ENCODE results near the gene PCLAF.
A peak's percentile ranks its signal among the peaks of the same experiment; 100 is the strongest.
"Not testable (repeated sequence)": the region's sequence is repeated elsewhere in the genome, so short reads cannot be mapped to it uniquely, and the experiment has no call there.

Gene PCLAF

DNA sequence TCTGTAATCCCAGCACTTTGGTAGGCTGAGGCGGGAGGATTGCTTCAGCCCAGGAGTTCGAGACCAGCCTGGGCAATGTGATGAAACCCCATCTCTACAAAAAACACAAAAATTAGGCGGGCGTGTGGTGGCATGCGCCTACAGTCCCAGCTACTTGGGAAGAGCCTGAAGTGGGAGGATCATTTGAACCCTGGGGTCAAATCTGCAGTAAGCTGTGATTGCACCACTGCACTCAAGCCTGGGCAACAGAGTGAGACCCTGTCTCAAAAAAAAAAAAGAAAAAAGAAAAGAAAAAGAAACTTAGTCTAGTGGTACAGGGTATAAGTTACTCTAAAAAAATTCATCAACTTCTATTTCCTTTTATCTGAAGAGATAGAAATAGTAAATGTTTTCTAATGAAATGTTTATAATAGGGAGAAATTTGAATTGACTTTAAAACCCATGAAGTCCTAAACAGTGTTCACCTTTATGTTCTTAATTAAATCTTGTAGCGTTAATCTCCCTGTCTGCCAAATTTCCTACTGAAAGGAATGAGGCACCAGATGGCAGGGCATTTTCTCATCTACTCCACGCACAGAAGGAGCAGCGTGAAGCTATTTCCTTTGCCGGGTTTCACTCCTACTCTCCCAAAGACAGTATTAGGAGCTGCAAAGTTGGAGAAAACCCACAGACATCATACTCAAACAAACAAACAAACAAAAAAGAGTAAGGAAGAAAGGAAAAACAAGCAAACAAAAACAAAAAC is 1.9 kb downstream of the PCLAF start:
- Histone ChIP-seq H4K20me1 (ENCODE audit: insufficient read depth, low read length) (no peaks in the 10 kb centered on the region), H3K27me3 (ENCODE audit: low read depth, low read length) (no peaks in the 10 kb centered on the region), H2AFZ (ENCODE audit: low read depth, low read length) (no peak overlapping the region), H3K36me3 (replicated peaks; ENCODE audit: low read depth, low read length) (peaks cover 16% of the 10 kb centered on the region), H3K4me2 (ENCODE audit: low read length) (peak overlapping the region; percentile 99; the same call in 1 of the 2 replicates), H3K4me1 (ENCODE audit: low read length) (peaks cover 14% of the 10 kb centered on the region), H3K9ac (ENCODE audit: low read length) (no peak overlapping the region), H3K79me2 (ENCODE audit: low read length) (peaks cover 21% of the 10 kb centered on the region), H3K27ac (ENCODE audit: low read length) (no peak overlapping the region), H3K4me3 (ENCODE audit: low read length) (no peak overlapping the region), H3K9me3 (ENCODE audit: insufficient read depth, low read length) (no peaks in the 10 kb centered on the region)
- TF ChIP-seq EZH2phosphoT487 (IDR thresholded peaks at IDR 0.05; ENCODE audit: low read depth) = no peak
- TF ChIP-seq, protein P1, sequence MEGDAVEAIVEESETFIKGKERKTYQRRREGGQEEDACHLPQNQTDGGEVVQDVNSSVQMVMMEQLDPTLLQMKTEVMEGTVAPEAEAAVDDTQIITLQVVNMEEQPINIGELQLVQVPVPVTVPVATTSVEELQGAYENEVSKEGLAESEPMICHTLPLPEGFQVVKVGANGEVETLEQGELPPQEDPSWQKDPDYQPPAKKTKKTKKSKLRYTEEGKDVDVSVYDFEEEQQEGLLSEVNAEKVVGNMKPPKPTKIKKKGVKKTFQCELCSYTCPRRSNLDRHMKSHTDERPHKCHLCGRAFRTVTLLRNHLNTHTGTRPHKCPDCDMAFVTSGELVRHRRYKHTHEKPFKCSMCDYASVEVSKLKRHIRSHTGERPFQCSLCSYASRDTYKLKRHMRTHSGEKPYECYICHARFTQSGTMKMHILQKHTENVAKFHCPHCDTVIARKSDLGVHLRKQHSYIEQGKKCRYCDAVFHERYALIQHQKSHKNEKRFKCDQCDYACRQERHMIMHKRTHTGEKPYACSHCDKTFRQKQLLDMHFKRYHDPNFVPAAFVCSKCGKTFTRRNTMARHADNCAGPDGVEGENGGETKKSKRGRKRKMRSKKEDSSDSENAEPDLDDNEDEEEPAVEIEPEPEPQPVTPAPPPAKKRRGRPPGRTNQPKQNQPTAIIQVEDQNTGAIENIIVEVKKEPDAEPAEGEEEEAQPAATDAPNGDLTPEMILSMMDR (IDR thresholded peaks at IDR 0.05; ENCODE audit: low read depth, low read length) = no peak

DNA sequence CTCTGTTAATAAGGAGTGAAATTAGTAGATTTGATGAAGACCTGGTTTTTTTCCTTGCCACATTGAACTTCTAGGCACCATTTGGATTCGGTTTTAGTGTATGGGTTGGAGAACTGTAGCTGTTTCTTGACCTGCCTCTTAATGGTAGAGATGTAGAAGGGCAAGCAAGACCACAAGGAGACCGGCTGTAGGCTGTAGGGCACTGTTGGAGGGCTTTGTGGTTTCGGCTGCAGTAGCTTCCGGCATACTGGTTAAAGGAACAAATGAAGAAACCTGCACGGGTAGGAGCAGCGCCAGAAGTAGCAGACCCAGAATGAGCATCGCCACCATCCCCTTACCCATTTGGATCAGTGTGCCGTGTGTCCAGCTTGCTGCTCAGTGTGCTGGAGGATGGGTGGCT is 7.9 kb downstream of the PCLAF start:
- H3K4me2 ChIP-seq (ENCODE audit: low read length) = no peak overlapping the region
- H3K9me3 ChIP-seq (ENCODE audit: insufficient read depth, low read length) = no peaks in the 10 kb centered on the region
- no peaks in the 10 kb centered on the region; the same call in 1 of the 2 replicates for H3K79me2 ChIP-seq (ENCODE audit: low read length)
- no peaks in the 10 kb centered on the region for H4K20me1 ChIP-seq (ENCODE audit: insufficient read depth, low read length)
- no peak overlapping the region for H3K27ac ChIP-seq (ENCODE audit: low read length)
- TF ChIP-seq, protein P1 (IDR thresholded peaks at IDR 0.05; ENCODE audit: low read depth, low read length) = no peak
- TF ChIP-seq EZH2phosphoT487 (IDR thresholded peaks at IDR 0.05; ENCODE audit: low read depth) = no peak
- no peak overlapping the region for H3K9ac ChIP-seq (ENCODE audit: low read length)
- no peak overlapping the region for H2AFZ ChIP-seq (ENCODE audit: low read depth, low read length)
- H3K4me3 ChIP-seq (ENCODE audit: low read length) = no peak overlapping the region
- peaks cover 31% of the 10 kb centered on the region for H3K36me3 ChIP-seq (replicated peaks; ENCODE audit: low read depth, low read length)
- H3K4me1 ChIP-seq (ENCODE audit: low read length) = peaks cover 7% of the 10 kb centered on the region
- H3K27me3 ChIP-seq (ENCODE audit: low read depth, low read length) = no peaks in the 10 kb centered on the region

DNA sequence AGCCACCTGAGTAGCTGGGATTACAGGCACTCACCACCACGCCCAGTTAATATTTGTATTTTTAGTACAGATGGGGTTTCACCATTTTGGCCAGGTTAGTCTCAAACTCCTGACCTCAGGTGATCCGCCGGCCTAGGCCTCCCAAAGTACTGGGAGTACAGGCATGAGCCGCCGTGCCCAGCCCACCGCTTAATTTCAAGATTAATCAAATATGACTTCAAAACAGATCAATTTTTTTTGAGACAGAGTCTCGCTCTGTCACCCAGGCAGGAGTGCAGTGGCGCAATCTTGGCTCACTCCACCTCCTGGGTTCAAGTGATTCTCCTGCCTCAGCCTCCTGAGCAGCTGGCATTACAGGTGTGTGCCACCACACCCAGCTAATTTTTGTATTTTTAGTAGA is 9.9 kb downstream of the PCLAF start:
- not testable (repeated sequence) for H3K9me3 ChIP-seq (ENCODE audit: insufficient read depth, low read length); H3K9ac ChIP-seq (ENCODE audit: low read length); H3K4me2 ChIP-seq (ENCODE audit: low read length); H3K4me3 ChIP-seq (ENCODE audit: low read length); H3K27me3 ChIP-seq (ENCODE audit: low read depth, low read length); H3K27ac ChIP-seq (ENCODE audit: low read length); H3K79me2 ChIP-seq (ENCODE audit: low read length); H4K20me1 ChIP-seq (ENCODE audit: insufficient read depth, low read length); H2AFZ ChIP-seq (ENCODE audit: low read depth, low read length)
- peaks cover 17% of the 10 kb centered on the region for H3K4me1 ChIP-seq (ENCODE audit: low read length)
- peaks cover 30% of the 10 kb centered on the region for H3K36me3 ChIP-seq (replicated peaks; ENCODE audit: low read depth, low read length)

GRCh38 chr15:64369078-64369607 is 12.1 kb downstream of the PCLAF start:
- H3K27ac ChIP-seq (ENCODE audit: low read length) = no peak overlapping the region
- no peaks in the 10 kb centered on the region for H3K9me3 ChIP-seq (ENCODE audit: insufficient read depth, low read length)
- H3K9ac ChIP-seq (ENCODE audit: low read length) = no peak overlapping the region
- H4K20me1 ChIP-seq (ENCODE audit: insufficient read depth, low read length) = no peaks in the 10 kb centered on the region
- TF ChIP-seq, protein P1 (IDR thresholded peaks at IDR 0.05; ENCODE audit: low read depth, low read length) = no peak
- TF ChIP-seq EZH2phosphoT487 (IDR thresholded peaks at IDR 0.05; ENCODE audit: low read depth) = no peak
- no peak overlapping the region for H2AFZ ChIP-seq (ENCODE audit: low read depth, low read length)
- peaks cover 17% of the 10 kb centered on the region for H3K4me1 ChIP-seq (ENCODE audit: low read length)
- H3K4me2 ChIP-seq (ENCODE audit: low read length) = no peak overlapping the region
- H3K36me3 ChIP-seq (replicated peaks; ENCODE audit: low read depth, low read length) = peaks cover 28% of the 10 kb centered on the region
- H3K27me3 ChIP-seq (ENCODE audit: low read depth, low read length) = no peaks in the 10 kb centered on the region
- H3K4me3 ChIP-seq (ENCODE audit: low read length) = no peak overlapping the region
- H3K79me2 ChIP-seq (ENCODE audit: low read length) = no peaks in the 10 kb centered on the region
